Smooth muscle cell (in vitro differentiated cells): Measurements from ENCODE around the gene HOXD10. TPM values are rescaled to one million over a fixed set of nuclear protein-coding genes. Genes with fewer than 3 reads are reported as not detected.

Experiments
- DNase-seq: peaks from one replicate; lab custom pipeline; 2025; ENCODE audit not compliant: unreplicated experiment; lab: John Stamatoyannopoulos, UW
- H2AFZ ChIP-seq: fragments of 200-600 bp; sonication (generic); 2 replicates; pipeline ENCODE4 v1.6.0; 2016; ENCODE audit warnings: antibody characterized with exemption, low read depth, mild to moderate bottlenecking
- H3F3A ChIP-seq: fragments of 200-600 bp; sonication (generic); 2 replicates; pipeline ENCODE4 v1.6.0; 2017; ENCODE audit warnings: antibody characterized with exemption, low read depth
- H3K27ac ChIP-seq: fragments of 200-600 bp; sonication (generic); 2 replicates; pipeline ENCODE4 v1.5.1; 2016; ENCODE audit warnings: low read depth, mild to moderate bottlenecking
- H3K27me3 ChIP-seq: fragments of 200-600 bp; sonication (generic); 2 replicates; pipeline ENCODE4 v1.6.1; 2016; ENCODE audit warnings: low read depth, mild to moderate bottlenecking
- H3K36me3 ChIP-seq: fragments of 200-600 bp; sonication (generic); 2 replicates; pipeline ENCODE4 v1.5.1; 2016; ENCODE audit warnings: low read depth
- H3K4me1 ChIP-seq: fragments of 200-600 bp; sonication (generic); 2 replicates; pipeline ENCODE4 v1.5.1; 2016; ENCODE audit warnings: low read depth
- H3K4me2 ChIP-seq: fragments of 200-600 bp; sonication (generic); 2 replicates; pipeline ENCODE4 v1.6.0; 2016; ENCODE audit warnings: mild to moderate bottlenecking
- H3K4me3 ChIP-seq: fragments of 200-600 bp; sonication (generic); 2 replicates; pipeline ENCODE4 v1.5.1; 2016; ENCODE audit warnings: mild to moderate bottlenecking
- H3K79me2 ChIP-seq: fragments of 200-600 bp; sonication (generic); 2 replicates; pipeline ENCODE4 v1.6.0; 2016; ENCODE audit warnings: low read depth, mild to moderate bottlenecking
- H3K9ac ChIP-seq: fragments of 200-600 bp; sonication (generic); 2 replicates; pipeline ENCODE4 v1.6.0; 2016; ENCODE audit warnings: low read depth
- H3K9me3 ChIP-seq: fragments of 200-600 bp; sonication (generic); replicated peaks from 2 replicates; pipeline ENCODE4 v1.5.1; 2016; ENCODE audit warnings: low read depth
- H4K20me1 ChIP-seq: fragments of 200-600 bp; sonication (generic); 2 replicates; pipeline ENCODE4 v1.6.0; 2016; ENCODE audit warnings: low read depth
- WGBS: methylation state at CpG from one replicate; pipeline ENCODE4 v1.1.7; 2016; ENCODE audit warnings: low lambda C conversion rate; 5-methylcytosine and 5-hydroxymethylcytosine counted together
- polyA plus RNA-seq: library from polyadenylated mRNA; unstranded; fragments of >200 nt; fragmentation: Nextera tagmentation; extraction: Ambion mirVana; gene quantifications from 2 replicates; pipeline ENCODE4 v1.2.1, GENCODE V29; 2016
- total RNA-seq: library from RNA; depleted of rRNA; stranded (reverse); fragments of >200 nt; gene quantifications from 2 replicates; pipeline ENCODE4 v1.2.3, GENCODE V29; 2014
- TF ChIP-seq, protein P1 (sequence below): fragments of 200-600 bp; sonication (generic); IDR thresholded peaks from 2 replicates; pipeline ENCODE4 v1.5.1; 2017; ENCODE audit warnings: borderline replicate concordance, mild to moderate bottlenecking, antibody characterized with exemption; ENCODE audit not compliant: insufficient read depth, poor library complexity, severe bottlenecking

The HOXD10 gene
- total and polyA plus RNA-seq, 2 experiments from 2014 or later: 9.9 to 11.4 TPM

- peaks cover 17% of the 10 kb centered on the region for H3K79me2 ChIP-seq
- H3F3A ChIP-seq: no peaks in the 10 kb centered on the region
- no peak for DNase-seq
- peaks cover 92% of the 10 kb centered on the region for H3K27me3 ChIP-seq
- H2AFZ ChIP-seq: peak overlapping the region; percentile 82
- no peaks in the 10 kb centered on the region for H3K4me1 ChIP-seq
- peaks cover 40% of the 10 kb centered on the region for H4K20me1 ChIP-seq
- H3K9ac ChIP-seq: no peak overlapping the region
- no peaks in the 10 kb centered on the region for H3K9me3 ChIP-seq
- peak overlapping the region; percentile 57 for H3K4me3 ChIP-seq
- H3K36me3 ChIP-seq: no peaks in the 10 kb centered on the region
- H3K4me2 ChIP-seq: peak overlapping the region; percentile 92
- TF ChIP-seq, protein P1, sequence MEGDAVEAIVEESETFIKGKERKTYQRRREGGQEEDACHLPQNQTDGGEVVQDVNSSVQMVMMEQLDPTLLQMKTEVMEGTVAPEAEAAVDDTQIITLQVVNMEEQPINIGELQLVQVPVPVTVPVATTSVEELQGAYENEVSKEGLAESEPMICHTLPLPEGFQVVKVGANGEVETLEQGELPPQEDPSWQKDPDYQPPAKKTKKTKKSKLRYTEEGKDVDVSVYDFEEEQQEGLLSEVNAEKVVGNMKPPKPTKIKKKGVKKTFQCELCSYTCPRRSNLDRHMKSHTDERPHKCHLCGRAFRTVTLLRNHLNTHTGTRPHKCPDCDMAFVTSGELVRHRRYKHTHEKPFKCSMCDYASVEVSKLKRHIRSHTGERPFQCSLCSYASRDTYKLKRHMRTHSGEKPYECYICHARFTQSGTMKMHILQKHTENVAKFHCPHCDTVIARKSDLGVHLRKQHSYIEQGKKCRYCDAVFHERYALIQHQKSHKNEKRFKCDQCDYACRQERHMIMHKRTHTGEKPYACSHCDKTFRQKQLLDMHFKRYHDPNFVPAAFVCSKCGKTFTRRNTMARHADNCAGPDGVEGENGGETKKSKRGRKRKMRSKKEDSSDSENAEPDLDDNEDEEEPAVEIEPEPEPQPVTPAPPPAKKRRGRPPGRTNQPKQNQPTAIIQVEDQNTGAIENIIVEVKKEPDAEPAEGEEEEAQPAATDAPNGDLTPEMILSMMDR: no peak
- WGBS: 14% methylated on average over 25 of the region's 25 CpGs
- H3K27ac ChIP-seq: peak overlapping the region; percentile 37
Measured at GRCh38 chr2:176105730-176106580, 10.6 kb upstream of the HOXD10 start.

DNA sequence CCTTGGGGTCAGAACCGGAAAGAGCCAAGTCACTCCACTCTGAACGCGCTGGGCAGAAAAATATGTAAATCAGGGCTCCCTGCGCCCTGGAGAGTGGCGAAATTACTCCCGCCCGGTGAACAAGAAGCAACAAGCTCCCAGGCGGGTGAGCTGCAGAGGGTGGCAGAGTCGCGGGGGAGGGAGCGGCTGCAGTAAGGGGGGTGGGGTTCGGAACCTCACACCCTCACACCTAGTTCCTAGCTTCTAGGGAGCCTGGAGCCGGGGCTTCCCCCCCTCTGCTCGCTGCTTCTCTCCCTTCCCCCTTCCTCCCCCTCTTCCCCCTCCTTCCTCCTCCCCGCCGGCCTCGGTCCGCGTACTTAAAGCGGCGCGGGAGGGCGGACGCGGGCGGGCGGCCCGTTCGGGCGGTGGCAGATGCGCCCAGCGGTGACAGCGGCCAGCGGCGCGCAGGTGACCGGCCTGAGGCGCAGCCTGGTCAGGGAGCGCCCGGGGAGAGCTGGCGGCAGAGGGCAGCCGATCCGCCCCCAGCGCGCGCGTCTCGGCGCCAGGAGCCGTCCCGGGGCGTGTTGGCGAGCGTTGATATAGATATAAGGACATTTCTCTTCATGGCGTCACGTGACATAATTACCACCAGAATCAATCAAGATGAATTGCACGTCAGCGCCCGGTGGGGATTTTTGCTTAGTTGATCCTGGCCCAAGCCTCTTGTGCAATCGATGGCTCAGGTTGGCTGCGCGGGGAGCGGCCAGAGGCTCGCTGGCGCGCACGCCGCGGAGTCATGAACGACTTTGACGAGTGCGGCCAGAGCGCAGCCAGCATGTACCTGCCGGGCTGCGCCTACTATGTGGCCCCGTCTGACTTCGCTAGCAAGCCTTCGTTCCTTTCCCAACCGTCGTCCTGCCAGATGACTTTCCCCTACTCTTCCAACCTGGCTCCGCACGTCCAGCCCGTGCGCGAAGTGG, 9.7 kb upstream of the HOXD10 start, which contains the start of gene HOXD11:
Gene HOXD11 (plus strand): TSS at position 700 of the 959 bp plus-strand sequence. CDS start 76 bp downstream, at position 776.
- no peaks in the 10 kb centered on the region for H3K4me1 ChIP-seq
- H3K27me3 ChIP-seq: peaks cover 92% of the 10 kb centered on the region
- H3K9me3 ChIP-seq: no peaks in the 10 kb centered on the region
- peak within 1 kb of the TSS; percentile 92 for H3K4me2 ChIP-seq
- peaks cover 19% of the 10 kb centered on the region for H3K79me2 ChIP-seq
- no peak within 1 kb of the TSS for H3K27ac ChIP-seq
- no peaks in the 10 kb centered on the region for H3F3A ChIP-seq
- 2% methylated on average over 53 of the region's 85 CpGs for WGBS
- TF ChIP-seq, protein P1: no peak
- no peak for DNase-seq
- no peak within 1 kb of the TSS for H2AFZ ChIP-seq
- no peaks in the 10 kb centered on the region for H3K36me3 ChIP-seq
- peak within 1 kb of the TSS; percentile 57 for H3K4me3 ChIP-seq
- H3K9ac ChIP-seq: no peak within 1 kb of the TSS
- peaks cover 49% of the 10 kb centered on the region for H4K20me1 ChIP-seq

DNA sequence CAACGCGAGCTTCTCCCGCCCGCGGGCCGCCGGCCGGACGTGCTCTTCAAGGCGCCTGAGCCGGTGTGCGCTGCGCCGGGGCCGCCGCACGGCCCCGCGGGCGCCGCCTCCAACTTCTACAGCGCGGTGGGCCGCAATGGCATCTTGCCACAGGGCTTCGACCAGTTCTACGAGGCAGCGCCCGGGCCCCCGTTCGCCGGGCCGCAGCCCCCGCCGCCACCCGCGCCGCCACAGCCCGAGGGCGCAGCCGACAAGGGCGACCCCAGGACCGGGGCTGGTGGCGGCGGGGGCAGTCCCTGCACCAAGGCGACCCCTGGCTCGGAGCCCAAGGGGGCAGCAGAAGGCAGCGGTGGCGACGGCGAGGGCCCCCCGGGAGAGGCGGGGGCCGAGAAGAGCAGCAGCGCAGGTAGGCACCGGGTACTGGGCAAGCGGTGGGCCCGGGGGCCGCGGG, 8.8 kb upstream of the HOXD10 start:
- Histone ChIP-seq H3K4me1 (no peaks in the 10 kb centered on the region), H3K79me2 (peaks cover 20% of the 10 kb centered on the region), H3K4me2 (peak overlapping the region; percentile 82), H3K27ac (no peak overlapping the region), H4K20me1 (peaks cover 58% of the 10 kb centered on the region), H3F3A (no peaks in the 10 kb centered on the region), H3K36me3 (no peaks in the 10 kb centered on the region), H3K9me3 (no peaks in the 10 kb centered on the region), H3K4me3 (peak overlapping the region; percentile 48), H2AFZ (no peak overlapping the region), H3K9ac (no peak overlapping the region), H3K27me3 (peaks cover 92% of the 10 kb centered on the region)
- 3% methylated on average over 23 of the region's 59 CpGs for WGBS
- no peak for DNase-seq
- TF ChIP-seq, protein P1: no peak
